Lung microvascular endothelial cell (primary cell): ENCODE data around the gene OR10K1. TPM values are rescaled to one million over a fixed set of nuclear protein-coding genes. Genes with fewer than 3 reads are reported as not detected.

ENCODE experiments used
- total RNA-seq: library from RNA; depleted of rRNA; stranded (reverse); fragments of >200 nt; gene quantifications from 2 replicates; pipeline ENCODE4 v1.2.1, GENCODE V29; 2014

OR10K1 gene
- total RNA-seq, 1 donor from 2014 or later: not detected

Other genes starting within 250 kb of the OR10K1 start
- not detected in 2 replicates for gene CD1A, start 207.4 kb upstream of the OR10K1 start, total RNA-seq
- not detected in 2 replicates for gene CD1C, start 171.9 kb upstream of the OR10K1 start, total RNA-seq
- gene CD1B, start 130.3 kb upstream of the OR10K1 start, total RNA-seq: not detected in 2 replicates
- gene CD1E, start 107.9 kb upstream of the OR10K1 start, total RNA-seq: not detected in 2 replicates
- not detected in 2 replicates for gene OR10T2, start 62.4 kb upstream of the OR10K1 start, total RNA-seq
- not detected in 2 replicates for gene OR10K2, start 35.6 kb upstream of the OR10K1 start, total RNA-seq
- gene OR10R2, start 10.4 kb downstream of the OR10K1 start, total RNA-seq: not detected in 2 replicates
- not detected in 2 replicates for gene OR6Y1, start 92.6 kb downstream of the OR10K1 start, total RNA-seq
- gene OR6P1, start 108.7 kb downstream of the OR10K1 start, total RNA-seq: not detected in 2 replicates
- gene OR10X1, start 118.1 kb downstream of the OR10K1 start, total RNA-seq: not detected in 2 replicates
- not detected in 2 replicates for gene OR10Z1, start 143.4 kb downstream of the OR10K1 start, total RNA-seq
- 0.40 and 0.87 TPM in 2 replicates for gene SPTA1, start 224.9 kb downstream of the OR10K1 start, total RNA-seq
- gene OR6K2, start 238.8 kb downstream of the OR10K1 start, total RNA-seq: not detected in 2 replicates